ENCODE data around the gene GPLD1. TPM values are rescaled to one million over a fixed set of nuclear protein-coding genes. Genes with fewer than 3 reads are reported as not detected.
"Not testable (repeated sequence)": the region's sequence is repeated elsewhere in the genome, so short reads cannot be mapped to it uniquely, and the experiment has no call there.

Gene GPLD1
- polyA plus RNA-seq, 3 donors = 2.9 to 4.9 (median 4.7) TPM

GRCh38 chr6:24414531-24414930, 74.8 kb downstream of the GPLD1 start:
- not testable (repeated sequence) for DNase-seq

GRCh38 chr6:24412294-24412693, 77.1 kb downstream of the GPLD1 start:
- DNase-seq = no peak

- DNase-seq = no peak
These were observed 78.8 kb downstream of the GPLD1 start for GRCh38 chr6:24410622-24411021.

- no peak for DNase-seq
These were observed 80.5 kb downstream of the GPLD1 start for GRCh38 chr6:24408719-24409410.

GRCh38 chr6:24405262-24405661, 84.1 kb downstream of the GPLD1 start:
- no peak for DNase-seq

- no peak for DNase-seq
These were observed 85.9 kb downstream of the GPLD1 start for GRCh38 chr6:24403501-24403824.

- DNase-seq = peak; percentile 82
These were observed 86.5 kb downstream of the GPLD1 start, which contains the start of gene MRS2 for GRCh38 chr6:24402697-24403500. Gene MRS2, plus strand, starts transcription at chr6:24402936. Its CDS starts 111 bp downstream, at chr6:24403047.

- DNase-seq = no peak
These were observed 87.9 kb downstream of the GPLD1 start for GRCh38 chr6:24401458-24401857.

GRCh38 chr6:24400045-24401039, 89.0 kb downstream of the GPLD1 start:
- DNase-seq = not testable (repeated sequence)

- no peak for DNase-seq
These were observed 91.7 kb downstream of the GPLD1 start for GRCh38 chr6:24397631-24398030.

GRCh38 chr6:24396824-24397223, 92.6 kb downstream of the GPLD1 start:
- DNase-seq = no peak

- DNase-seq = no peak
These were observed 94.5 kb downstream of the GPLD1 start for GRCh38 chr6:24394780-24395437.

- DNase-seq = no peak
These were observed 95.2 kb downstream of the GPLD1 start for GRCh38 chr6:24394061-24394779.

GRCh38 chr6:24391756-24392405, 97.5 kb downstream of the GPLD1 start:
- DNase-seq = no peak

- DNase-seq = no peak
These were observed 98.2 kb downstream of the GPLD1 start for GRCh38 chr6:24391208-24391607.

GRCh38 chr6:24387818-24388217, 101.6 kb downstream of the GPLD1 start:
- DNase-seq = no peak

- no peak for DNase-seq
These were observed 103.7 kb downstream of the GPLD1 start for GRCh38 chr6:24385536-24386269.

GRCh38 chr6:24384369-24385130, 104.8 kb downstream of the GPLD1 start:
- DNase-seq = not testable (repeated sequence)
